Measurements from ENCODE around the gene SHC1.

DNA sequence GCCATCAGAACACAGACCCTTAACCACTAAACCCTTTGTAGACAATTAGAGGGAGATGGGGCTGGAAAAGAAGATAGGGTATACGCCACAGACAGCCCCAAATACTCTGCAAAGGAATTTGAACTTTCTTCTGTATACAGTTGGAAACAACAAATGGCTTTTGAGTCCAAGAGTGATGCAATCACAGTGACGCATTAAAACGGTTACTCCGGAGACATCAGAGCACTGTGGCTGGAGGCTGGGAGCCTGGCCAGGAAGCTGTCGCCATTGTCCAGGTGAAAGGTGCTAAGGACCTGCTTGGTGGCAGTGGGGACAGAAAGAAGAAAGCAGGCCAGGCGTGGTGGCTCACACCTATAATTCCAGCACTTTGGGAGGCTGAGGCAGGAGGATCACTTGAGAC lies 16.8 kb upstream of the SHC1 start:
- TF ChIP-seq, protein P1, sequence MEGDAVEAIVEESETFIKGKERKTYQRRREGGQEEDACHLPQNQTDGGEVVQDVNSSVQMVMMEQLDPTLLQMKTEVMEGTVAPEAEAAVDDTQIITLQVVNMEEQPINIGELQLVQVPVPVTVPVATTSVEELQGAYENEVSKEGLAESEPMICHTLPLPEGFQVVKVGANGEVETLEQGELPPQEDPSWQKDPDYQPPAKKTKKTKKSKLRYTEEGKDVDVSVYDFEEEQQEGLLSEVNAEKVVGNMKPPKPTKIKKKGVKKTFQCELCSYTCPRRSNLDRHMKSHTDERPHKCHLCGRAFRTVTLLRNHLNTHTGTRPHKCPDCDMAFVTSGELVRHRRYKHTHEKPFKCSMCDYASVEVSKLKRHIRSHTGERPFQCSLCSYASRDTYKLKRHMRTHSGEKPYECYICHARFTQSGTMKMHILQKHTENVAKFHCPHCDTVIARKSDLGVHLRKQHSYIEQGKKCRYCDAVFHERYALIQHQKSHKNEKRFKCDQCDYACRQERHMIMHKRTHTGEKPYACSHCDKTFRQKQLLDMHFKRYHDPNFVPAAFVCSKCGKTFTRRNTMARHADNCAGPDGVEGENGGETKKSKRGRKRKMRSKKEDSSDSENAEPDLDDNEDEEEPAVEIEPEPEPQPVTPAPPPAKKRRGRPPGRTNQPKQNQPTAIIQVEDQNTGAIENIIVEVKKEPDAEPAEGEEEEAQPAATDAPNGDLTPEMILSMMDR (conservative IDR thresholded peaks at IDR 0.05 in 1 of 2, IDR thresholded peaks at IDR 0.05 in 1 of 2; ENCODE audit: extremely low read depth in 1 of 2, insufficient read depth in 1 of 2, low read depth in 1 of 2, low read length in 2 of 2): no peak
- TF ChIP-seq EZH2 (IDR thresholded peaks at IDR 0.05; ENCODE audit: borderline replicate concordance, low read length): no peak

All from mammary epithelial cell (primary cell).